ENCODE data around the gene TNFRSF12A.

GRCh38 chr16:3026003-3026378 lies 5.8 kb downstream of the TNFRSF12A start:
- no peak for TF ChIP-seq SREBF2 (IDR thresholded peaks at IDR 0.05; ENCODE audit: low read length)
- no peak for TF ChIP-seq EP300 (IDR thresholded peaks at IDR 0.05; ENCODE audit: borderline replicate concordance in 1 of 2, control insufficient read depth in 1 of 2, low read depth in 2 of 2, low read length in 2 of 2)
- no peak for TF ChIP-seq CTCF (IDR thresholded peaks at IDR 0.05 in 2 of 3, conservative IDR thresholded peaks at IDR 0.05 in 1 of 3; ENCODE audit: control insufficient read depth in 2 of 3, extremely low read depth in 1 of 3, insufficient read depth in 1 of 3, low read depth in 3 of 3, low read length in 3 of 3)
- TF ChIP-seq SP1 (IDR thresholded peaks at IDR 0.05; ENCODE audit: low read depth, low read length), result no peak
- no peak for TF ChIP-seq TAF1 (IDR thresholded peaks at IDR 0.05; ENCODE audit: borderline replicate concordance, low read depth, low read length)
- no peak for TF ChIP-seq USF2 (IDR thresholded peaks at IDR 0.05; ENCODE audit: borderline replicate concordance, low read depth, low read length)
- no peak for TF ChIP-seq RELA (IDR thresholded peaks at IDR 0.05; ENCODE audit: borderline replicate concordance, partially characterized antibody)
- no peak for TF ChIP-seq EZH2 (IDR thresholded peaks at IDR 0.05; ENCODE audit: borderline replicate concordance, control insufficient read depth, low read depth, low read length)
- TF ChIP-seq SRF (IDR thresholded peaks at IDR 0.05; ENCODE audit: low read depth in 2 of 2, low read length in 2 of 2), result no peak
- no peak for TF ChIP-seq CREB1 (IDR thresholded peaks at IDR 0.05; ENCODE audit: low read depth)
